NOMO-1 (cell line): ENCODE results near the gene NDUFV1.
A peak's percentile ranks its signal among the peaks of the same experiment; 100 is the strongest.
"Not testable (repeated sequence)": the region's sequence is repeated elsewhere in the genome, so short reads cannot be mapped to it uniquely, and the experiment has no call there.

Source experiments
- DNase-seq, 2 experiments: peaks; one replicate each; lab custom pipeline; 2025; ENCODE audit not compliant: unreplicated experiment in 2 of 2; lab: John Stamatoyannopoulos, UW

Gene NDUFV1

GRCh38 chr11:67606492-67607295, at the start of gene NDUFV1:
Gene NDUFV1, plus strand, starts transcription at chr11:67606936. Its CDS starts 69 bp downstream, at chr11:67607005.
- DNase-seq: peak; percentile 95

GRCh38 chr11:67558084-67558772, 48.5 kb upstream of the NDUFV1 start:
- DNase-seq: no peak

GRCh38 chr11:67561971-67562619, 44.6 kb upstream of the NDUFV1 start:
- DNase-seq: no peak

- no peak for DNase-seq
These were observed 43.6 kb upstream of the NDUFV1 start for GRCh38 chr11:67562963-67563704.

- not testable (repeated sequence) for DNase-seq
These were observed 43.0 kb upstream of the NDUFV1 start for GRCh38 chr11:67563705-67564114.

GRCh38 chr11:67564230-67564629, 42.5 kb upstream of the NDUFV1 start:
- DNase-seq: no peak

- no peak for DNase-seq
These were observed 35.3 kb upstream of the NDUFV1 start for GRCh38 chr11:67571443-67571842.

- DNase-seq: no peak
These were observed 34.4 kb upstream of the NDUFV1 start for GRCh38 chr11:67572305-67572704.

GRCh38 chr11:67572747-67573419, 33.9 kb upstream of the NDUFV1 start:
- peak; percentile 22 to 57 for DNase-seq

GRCh38 chr11:67574938-67575337, 31.8 kb upstream of the NDUFV1 start:
- DNase-seq: no peak

GRCh38 chr11:67576735-67577475, 29.8 kb upstream of the NDUFV1 start:
- DNase-seq: peak in 1 of 2 experiments; percentile 2

- DNase-seq: no peak
These were observed 28.8 kb upstream of the NDUFV1 start for GRCh38 chr11:67577951-67578350.

- no peak for DNase-seq
These were observed 25.3 kb upstream of the NDUFV1 start for GRCh38 chr11:67581469-67581868.

- DNase-seq: no peak
These were observed 24.7 kb upstream of the NDUFV1 start for GRCh38 chr11:67582011-67582410.

- DNase-seq: peak; percentile 85 to 93
These were observed 23.2 kb upstream of the NDUFV1 start, which contains the start of gene GSTP1 for GRCh38 chr11:67583247-67584204. Gene GSTP1, plus strand, starts transcription at chr11:67583812. Its CDS starts 32 bp downstream, at chr11:67583844.

- DNase-seq: peak; percentile 65 to 77
These were observed 22.4 kb upstream of the NDUFV1 start for GRCh38 chr11:67584205-67584880.
